ENCODE data around the gene ILKAP. TPM values are rescaled to one million over a fixed set of nuclear protein-coding genes. Genes with fewer than 3 reads are reported as not detected.

ILKAP gene
- total and polyA plus RNA-seq, 2 of the 4 experiments (the other 2 are of a cell fraction): 13.3 to 44.2 TPM

DNA sequence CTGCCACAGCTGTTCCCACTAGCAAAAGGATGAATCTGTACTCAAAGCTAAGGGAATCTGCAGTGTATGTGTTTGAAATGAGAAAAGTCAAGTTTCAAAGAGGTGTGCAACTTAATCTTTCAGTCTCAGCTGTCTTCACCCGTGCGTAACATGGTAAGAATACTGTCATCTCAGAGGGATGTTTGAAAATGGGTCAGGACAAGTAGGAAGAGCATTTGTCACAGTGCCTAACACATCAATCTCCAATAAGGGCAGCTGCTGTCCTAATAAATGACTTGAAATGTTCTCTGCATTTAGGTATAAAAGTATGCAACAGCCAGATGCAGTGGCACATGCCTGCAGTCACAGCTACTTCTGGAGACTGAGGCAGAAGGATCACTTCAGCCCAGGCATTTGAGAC is 13.1 kb downstream of the ILKAP start:
- no peaks in the 10 kb centered on the region for H3K4me1 ChIP-seq (ENCODE audit: control insufficient read depth, insufficient read depth, low read length)
- dilution Hi-C loops (cut with HindIII; ENCODE audit: low sequenced_read_pairs, unreplicated experiment): no loop called here
- no peak overlapping the region for H4K91ac ChIP-seq (ENCODE audit: insufficient read depth, low read depth, low read length)
- no peak overlapping the region for H3K56ac ChIP-seq (ENCODE audit: extremely low read depth, insufficient read depth, low read length)
- no peak overlapping the region for H3K23ac ChIP-seq (ENCODE audit: low read depth, low read length)
- CTCF ChIA-PET: interaction anchor here (0.7 kb wide), 1 partner anchor 50 kb away, joined by 5 read pairs; no protein-coding TSS in a partner anchor
- in situ Hi-C loops (cut with MboI; ENCODE audit: low sequenced_read_pairs): no loop called here
- no CpG with 5 or more reads among the region's 2 CpGs for WGBS, 2 experiments (ENCODE audit: extremely low coverage in 2 of 2, insufficient read length in 1 of 2)
- H2BK20ac ChIP-seq (ENCODE audit: low read depth, low read length): no peak overlapping the region
- H4K8ac ChIP-seq (ENCODE audit: low read depth in 2 of 2, low read length in 2 of 2): no peak overlapping the region
- H3K9ac ChIP-seq (ENCODE audit: low read depth, low read length): no peak overlapping the region
- H3K27me3 ChIP-seq (ENCODE audit: control insufficient read depth, insufficient read depth, low read length): no peaks in the 10 kb centered on the region
- H4K20me1 ChIP-seq (ENCODE audit: insufficient read depth, low read length): peaks cover 9% of the 10 kb centered on the region
- DNase-seq (no peak), ATAC-seq (ENCODE audit: low read depth) (no peak)
- H3K27ac ChIP-seq (ENCODE audit: insufficient read depth, low read length): no peak overlapping the region
- no peak overlapping the region for H3K4me2 ChIP-seq (ENCODE audit: low read depth, low read length)
- no peak overlapping the region for H3K4me3 ChIP-seq (ENCODE audit: insufficient read depth, low read depth, low read length)
- POLR2A ChIA-PET (ENCODE audit: unreplicated experiment): no interaction called here
- no peak overlapping the region for H3K14ac ChIP-seq (replicated peaks; ENCODE audit: low read depth, low read length)
- H3K18ac ChIP-seq (ENCODE audit: low read depth, low read length): no peak overlapping the region
- peaks cover 56% of the 10 kb centered on the region for H3K36me3 ChIP-seq (ENCODE audit: control insufficient read depth, insufficient read depth, low read length)
- peaks cover 15 to 39% of the 10 kb centered on the region in 2 experiments for H3K79me1 ChIP-seq (ENCODE audit: low read depth in 1 of 2, low read length in 2 of 2)
- H2AK9ac ChIP-seq (replicated peaks; ENCODE audit: low read depth, low read length, poor library complexity): no peak overlapping the region
- H3K4ac ChIP-seq (ENCODE audit: low read depth, low read length): no peak overlapping the region
- H2AFZ ChIP-seq (replicated peaks; ENCODE audit: low read length, poor library complexity): no peak overlapping the region
- no peak overlapping the region for H2AK5ac ChIP-seq (ENCODE audit: low read depth, low read length)
- no peak overlapping the region for H4K5ac ChIP-seq (ENCODE audit: low read depth, low read length)
- BruUV-seq (replicated peaks): no TSS peak
- intact Hi-C loops (cut with micrococcal nuclease): no loop called here
- no peak overlapping the region for H2BK120ac ChIP-seq (ENCODE audit: low read depth, low read length)
- H3K9me1 ChIP-seq (ENCODE audit: insufficient read depth, low read length): peaks cover under 1% of the 10 kb centered on the region; the same call in 1 of the 2 replicates
- no peak overlapping the region for H2BK5ac ChIP-seq (ENCODE audit: low read depth, low read length, poor library complexity, severe bottlenecking)
- no peak overlapping the region for H2BK15ac ChIP-seq (ENCODE audit: low read depth, low read length)
- H3K9me3 ChIP-seq (ENCODE audit: control insufficient read depth, insufficient read depth, low read length): no peaks in the 10 kb centered on the region
- no peak for TF ChIP-seq MXI1 (IDR thresholded peaks at IDR 0.05; ENCODE audit: borderline replicate concordance, low read depth, low read length)
